ENCODE results near the gene EIF5.

DNA sequence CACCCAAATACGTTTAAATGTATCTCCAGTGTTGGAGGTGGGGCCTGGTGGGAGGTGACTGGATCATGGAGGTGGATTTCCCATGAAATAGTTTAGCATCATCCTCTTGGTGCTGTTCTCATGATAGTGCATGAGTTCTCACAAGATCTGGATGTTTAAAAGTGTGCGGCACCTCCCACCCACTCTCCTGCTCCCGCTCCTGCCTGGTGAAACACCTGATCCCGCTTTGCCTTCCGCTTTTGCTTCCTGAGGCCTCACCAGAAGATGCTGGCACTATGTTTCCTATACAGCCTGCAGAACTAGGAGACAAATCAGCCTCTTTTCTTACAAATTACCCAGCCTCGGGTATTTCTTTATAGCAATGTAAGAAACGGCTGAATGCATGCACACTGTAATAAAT is 20.1 kb downstream of the EIF5 start:
- TF ChIP-seq, protein P1, sequence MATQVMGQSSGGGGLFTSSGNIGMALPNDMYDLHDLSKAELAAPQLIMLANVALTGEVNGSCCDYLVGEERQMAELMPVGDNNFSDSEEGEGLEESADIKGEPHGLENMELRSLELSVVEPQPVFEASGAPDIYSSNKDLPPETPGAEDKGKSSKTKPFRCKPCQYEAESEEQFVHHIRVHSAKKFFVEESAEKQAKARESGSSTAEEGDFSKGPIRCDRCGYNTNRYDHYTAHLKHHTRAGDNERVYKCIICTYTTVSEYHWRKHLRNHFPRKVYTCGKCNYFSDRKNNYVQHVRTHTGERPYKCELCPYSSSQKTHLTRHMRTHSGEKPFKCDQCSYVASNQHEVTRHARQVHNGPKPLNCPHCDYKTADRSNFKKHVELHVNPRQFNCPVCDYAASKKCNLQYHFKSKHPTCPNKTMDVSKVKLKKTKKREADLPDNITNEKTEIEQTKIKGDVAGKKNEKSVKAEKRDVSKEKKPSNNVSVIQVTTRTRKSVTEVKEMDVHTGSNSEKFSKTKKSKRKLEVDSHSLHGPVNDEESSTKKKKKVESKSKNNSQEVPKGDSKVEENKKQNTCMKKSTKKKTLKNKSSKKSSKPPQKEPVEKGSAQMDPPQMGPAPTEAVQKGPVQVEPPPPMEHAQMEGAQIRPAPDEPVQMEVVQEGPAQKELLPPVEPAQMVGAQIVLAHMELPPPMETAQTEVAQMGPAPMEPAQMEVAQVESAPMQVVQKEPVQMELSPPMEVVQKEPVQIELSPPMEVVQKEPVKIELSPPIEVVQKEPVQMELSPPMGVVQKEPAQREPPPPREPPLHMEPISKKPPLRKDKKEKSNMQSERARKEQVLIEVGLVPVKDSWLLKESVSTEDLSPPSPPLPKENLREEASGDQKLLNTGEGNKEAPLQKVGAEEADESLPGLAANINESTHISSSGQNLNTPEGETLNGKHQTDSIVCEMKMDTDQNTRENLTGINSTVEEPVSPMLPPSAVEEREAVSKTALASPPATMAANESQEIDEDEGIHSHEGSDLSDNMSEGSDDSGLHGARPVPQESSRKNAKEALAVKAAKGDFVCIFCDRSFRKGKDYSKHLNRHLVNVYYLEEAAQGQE (IDR thresholded peaks at IDR 0.05; ENCODE audit: insufficient read depth in 1 of 2, low read depth in 2 of 2, low read length in 2 of 2), result no peak
- TF ChIP-seq TAF1 (IDR thresholded peaks at IDR 0.05; ENCODE audit: borderline replicate concordance, insufficient read depth, low read length) (no peak), POLR2AphosphoS5 (IDR thresholded peaks at IDR 0.05; ENCODE audit: low read depth, low read length) (no peak), SIN3A (IDR thresholded peaks at IDR 0.05; ENCODE audit: borderline replicate concordance, insufficient read depth, low read length) (no peak), FOXP2 (optimal IDR thresholded peaks at IDR 0.05; ENCODE audit: borderline replicate concordance, extremely low read depth, extremely low read length, insufficient read depth) (no peak)
